Fibroblast of lung (primary cell): ENCODE measurements around the gene PBOV1.

Experiments
- EZH2 ChIP-seq: IDR thresholded peaks from 2 replicates; pipeline ENCODE4 v1.5.1; 2012; ENCODE audit warnings: low read length, control low read depth, mild to moderate bottlenecking; ENCODE audit errors: missing control alignments
- TF ChIP-seq, protein P1 (sequence below), 2 donors: IDR thresholded peaks in 1 of 2; conservative IDR thresholded peaks in 1 of 2; 1 replicate in 1 of 2; 2 replicates in 1 of 2; pipeline ENCODE4 v1.5.1; 2011 to 2012; ENCODE audit warnings: low read length in 2 of 2, control low read depth in 1 of 2, inconsistent platforms in 1 of 2, low read depth in 1 of 2, mild to moderate bottlenecking in 1 of 2

DNA sequence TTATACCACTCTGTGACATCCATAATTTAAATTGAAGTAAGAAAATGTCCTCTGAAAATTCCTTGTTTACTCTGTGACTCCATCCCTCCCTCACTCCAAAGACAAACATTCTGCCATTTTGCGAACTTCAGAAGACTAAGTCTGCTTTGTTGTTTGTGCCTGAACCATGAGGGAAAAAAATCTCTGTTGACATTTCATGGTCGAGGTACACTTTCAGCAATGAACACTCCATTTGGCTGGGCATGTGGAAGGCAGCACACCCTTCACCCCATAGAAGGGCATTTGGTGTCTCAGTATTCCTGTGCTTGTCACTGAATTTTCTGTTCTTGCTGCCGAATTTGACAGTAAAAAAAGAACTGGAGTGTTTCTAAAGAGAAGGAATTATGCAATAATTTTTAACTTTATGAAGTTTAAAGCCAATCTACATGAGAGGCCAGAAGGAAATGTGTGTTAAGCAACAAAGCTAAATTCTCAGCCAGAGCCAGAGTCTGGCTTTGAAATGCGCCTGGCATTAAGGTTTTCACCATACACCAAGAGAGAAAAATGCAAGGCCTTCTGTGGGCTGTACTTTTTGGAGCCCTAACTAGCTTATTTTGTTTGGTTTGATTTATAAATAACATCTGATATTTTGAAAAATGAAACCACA lies 4.7 kb upstream of the PBOV1 start:
- TF ChIP-seq, protein P1, sequence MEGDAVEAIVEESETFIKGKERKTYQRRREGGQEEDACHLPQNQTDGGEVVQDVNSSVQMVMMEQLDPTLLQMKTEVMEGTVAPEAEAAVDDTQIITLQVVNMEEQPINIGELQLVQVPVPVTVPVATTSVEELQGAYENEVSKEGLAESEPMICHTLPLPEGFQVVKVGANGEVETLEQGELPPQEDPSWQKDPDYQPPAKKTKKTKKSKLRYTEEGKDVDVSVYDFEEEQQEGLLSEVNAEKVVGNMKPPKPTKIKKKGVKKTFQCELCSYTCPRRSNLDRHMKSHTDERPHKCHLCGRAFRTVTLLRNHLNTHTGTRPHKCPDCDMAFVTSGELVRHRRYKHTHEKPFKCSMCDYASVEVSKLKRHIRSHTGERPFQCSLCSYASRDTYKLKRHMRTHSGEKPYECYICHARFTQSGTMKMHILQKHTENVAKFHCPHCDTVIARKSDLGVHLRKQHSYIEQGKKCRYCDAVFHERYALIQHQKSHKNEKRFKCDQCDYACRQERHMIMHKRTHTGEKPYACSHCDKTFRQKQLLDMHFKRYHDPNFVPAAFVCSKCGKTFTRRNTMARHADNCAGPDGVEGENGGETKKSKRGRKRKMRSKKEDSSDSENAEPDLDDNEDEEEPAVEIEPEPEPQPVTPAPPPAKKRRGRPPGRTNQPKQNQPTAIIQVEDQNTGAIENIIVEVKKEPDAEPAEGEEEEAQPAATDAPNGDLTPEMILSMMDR (conservative IDR thresholded peaks at IDR 0.05 in 1 of 2, IDR thresholded peaks at IDR 0.05 in 1 of 2; ENCODE audit: low read depth in 1 of 2, low read length in 2 of 2) = no peak
- TF ChIP-seq EZH2 = no peak
